B cell (primary cell): ENCODE data around the gene FTCD. TPM values are rescaled to one million over a fixed set of nuclear protein-coding genes. Genes with fewer than 3 reads are reported as not detected.

Source experiments
- ATAC-seq: fragments of 200-7000 bp; cut with Tn5 transposase; one replicate; pipeline ENCODE4 v1.10.0; 2021; ENCODE audit warnings: low read depth, mild to moderate bottlenecking, moderate number of reproducible peaks, moderate library complexity
- CTCF ChIA-PET: fragments of 350-600 bp; sonication (Branson Sonifier 250); formaldehyde crosslinking; loops from one replicate; lab custom pipeline; 2021; ENCODE audit warnings: antibody characterized with exemption, inconsistent platforms; lab: Charles Lee
- POLR2A ChIA-PET: fragments of 350-600 bp; sonication (Branson Sonifier 250); formaldehyde crosslinking; loops from one replicate; lab custom pipeline; 2021; ENCODE audit warnings: antibody characterized with exemption; lab: Charles Lee
- DNase-seq: peaks from one replicate; pipeline ENCODE4 v3.0.0; 2013
- H2AFZ ChIP-seq: 2 replicates; pipeline ENCODE4 v1.6.1; 2012; ENCODE audit warnings: mild to moderate bottlenecking, low read depth, low read length; ENCODE audit not compliant: insufficient read depth, poor library complexity, severe bottlenecking
- H3K27ac ChIP-seq, 2 donors: 1 replicate in 1 of 2; 2 replicates in 1 of 2; pipeline ENCODE4 v1.5.1; 2012 to 2013; ENCODE audit warnings: low read length in 2 of 2, mild to moderate bottlenecking in 2 of 2, moderate library complexity in 1 of 2
- H3K27me3 ChIP-seq, 4 experiments: fragments of 200-600 bp in 1 of 4; sonication (generic) in 1 of 4; replicated peaks in 1 of 4; 1 replicate in 2 of 4; 2 replicates in 2 of 4; pipeline versions ENCODE4 v1.6.1 to v1.7.0; 2013 to 2016; ENCODE audit warnings: low read length in 3 of 4, mild to moderate bottlenecking in 2 of 4, mixed read lengths in 1 of 4, moderate library complexity in 1 of 4; ENCODE audit not compliant: insufficient read depth in 4 of 4, control insufficient read depth in 3 of 4; ENCODE audit errors: control extremely low read depth in 1 of 4
- H3K36me3 ChIP-seq, 2 experiments: replicated peaks in 1 of 2; 1 replicate in 1 of 2; 2 replicates in 1 of 2; pipeline versions ENCODE4 v1.6.1 to v1.7.1; 2013; ENCODE audit warnings: low read length in 1 of 2; ENCODE audit not compliant: insufficient read depth in 2 of 2, control insufficient read depth in 1 of 2; ENCODE audit errors: control extremely low read depth in 1 of 2, extremely low read depth in 1 of 2
- H3K4me1 ChIP-seq, 2 donors: fragments of 200-600 bp in 1 of 2; sonication (generic) in 1 of 2; 1 replicate in 1 of 2; 2 replicates in 1 of 2; pipeline versions ENCODE4 v1.5.1 to v1.6.1; 2013 to 2017; ENCODE audit warnings: low read length in 2 of 2; ENCODE audit not compliant: control insufficient read depth in 2 of 2, insufficient read depth in 2 of 2
- H3K4me2 ChIP-seq: replicated peaks from 2 replicates; pipeline ENCODE3; 2012; ENCODE audit warnings: mild to moderate bottlenecking, low read depth, low read length; ENCODE audit not compliant: poor library complexity, severe bottlenecking
- H3K4me3 ChIP-seq, 5 experiments: fragments of 200-600 bp in 1 of 5; sonication (generic) in 1 of 5; 1 replicate in 3 of 5; 2 replicates in 2 of 5; pipeline versions ENCODE4 v1.5.1 to v1.7.0; 2011 to 2016; ENCODE audit warnings: low read length in 4 of 5, mild to moderate bottlenecking in 4 of 5, low read depth in 2 of 5, control low read depth in 1 of 5, moderate library complexity in 1 of 5; ENCODE audit not compliant: insufficient read depth in 1 of 5; ENCODE audit errors: control extremely low read depth in 1 of 5, extremely low read depth in 1 of 5
- H3K79me2 ChIP-seq: fragments of 200-600 bp; sonication (generic); one replicate; pipeline ENCODE4 v1.6.0; 2016; ENCODE audit warnings: low read length; ENCODE audit not compliant: control insufficient read depth, insufficient read depth
- H3K9ac ChIP-seq: fragments of 200-600 bp; sonication (generic); 2 replicates; pipeline ENCODE4 v1.6.1; 2017; ENCODE audit warnings: mild to moderate bottlenecking, low read length, moderate library complexity
- H3K9me3 ChIP-seq, 3 donors: one replicate each; pipeline versions ENCODE4 v1.6.1 to v1.7.1; 2013; ENCODE audit warnings: low read length in 2 of 3; ENCODE audit not compliant: control insufficient read depth in 2 of 3, insufficient read depth in 1 of 3; ENCODE audit errors: control extremely low read depth in 1 of 3
- H4K20me1 ChIP-seq: 2 replicates; pipeline ENCODE4 v1.6.0; 2012; ENCODE audit warnings: mild to moderate bottlenecking, low read length; ENCODE audit not compliant: insufficient read depth, control insufficient read depth, poor library complexity, severe bottlenecking
- H3K27ac Mint-ChIP-seq: one replicate; pipeline ENCODE4 v1.8.0; 2021; ENCODE audit warnings: mixed read lengths
- H3K27me3 Mint-ChIP-seq: one replicate; pipeline ENCODE4 v1.8.0; 2021; ENCODE audit warnings: mixed read lengths
- H3K4me1 Mint-ChIP-seq: one replicate; pipeline ENCODE4 v1.8.0; 2021; ENCODE audit warnings: mixed read lengths
- H3K4me3 Mint-ChIP-seq: one replicate; pipeline ENCODE4 v1.8.0; 2021; ENCODE audit warnings: mixed read lengths
- H3K9me3 Mint-ChIP-seq: one replicate; pipeline ENCODE4 v1.8.0; 2022; ENCODE audit warnings: mixed read lengths; ENCODE audit not compliant: insufficient read depth
- EZH2 ChIP-seq: IDR thresholded peaks from 2 replicates; pipeline ENCODE4 v1.6.1; 2012; ENCODE audit warnings: borderline replicate concordance, low read depth, mild to moderate bottlenecking, moderate library complexity, low read length; ENCODE audit not compliant: insufficient read depth, poor library complexity, severe bottlenecking
- WGBS: methylation state at CpG from one replicate; pipeline ENCODE4 v1.1.5; 2013; ENCODE audit warnings: missing lambda C conversion rate; ENCODE audit not compliant: insufficient coverage; 5-methylcytosine and 5-hydroxymethylcytosine counted together
- intact Hi-C: fragments of 100-400 bp; cut with micrococcal nuclease; formaldehyde crosslinking; loops from one replicate; pipeline ENCODE4 v1.10.0; 2022
- polyA plus RNA-seq: library from polyadenylated mRNA; depleted of rRNA; stranded (reverse); fragments of >200 nt; gene quantifications from 2 replicates; pipeline ENCODE4 v1.2.3, GENCODE V29; 2012
- total RNA-seq, 2 donors: library from RNA; stranded (reverse); fragments of 120-200 nt in 1 of 2; gene quantifications; 1 replicate in 1 of 2; 2 replicates in 1 of 2; pipeline versions ENCODE4 v1.2.3 to v1.2.4, GENCODE V29; 2013 to 2022
- TF ChIP-seq, protein P1 (sequence below): fragments of 200-600 bp; IDR thresholded peaks from one replicate; pipeline ENCODE4 v1.8.0; 2022; ENCODE audit warnings: antibody characterized with exemption, mild to moderate bottlenecking

FTCD gene
- total and polyA plus RNA-seq, 2 donors (not counting 1 experiment from before 2014, with no cell fraction given) = 0.22 to 0.39 TPM

DNA sequence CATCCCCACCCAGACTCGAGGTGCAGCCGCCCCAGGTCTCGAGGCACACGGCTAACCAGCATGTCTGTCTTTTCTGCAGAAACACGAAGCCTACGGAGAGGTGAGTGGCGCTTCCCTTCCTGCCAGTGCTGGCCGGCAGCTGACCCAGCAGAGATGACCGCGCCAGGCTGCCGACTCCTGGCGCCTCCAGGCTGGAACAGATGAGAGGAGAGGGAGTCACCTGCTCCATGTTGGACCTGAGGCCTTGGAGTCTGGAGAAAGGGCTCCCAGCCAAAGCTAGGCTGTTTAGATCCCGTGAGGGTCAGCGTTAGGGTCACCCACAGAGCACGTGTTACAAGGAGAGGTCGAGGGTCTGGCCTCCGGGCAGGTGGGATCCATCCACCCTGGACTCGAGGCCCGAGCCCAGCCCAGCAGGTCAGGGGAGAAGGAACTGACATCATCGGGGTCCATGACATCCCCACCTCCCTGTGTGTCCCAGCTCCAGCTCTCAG lies 42.6 kb downstream of the FTCD start:
- Histone ChIP-seq H3K9me3 (peaks cover 0 to 45% (median 5%) of the 10 kb centered on the region in 3 donors), H3K27ac (no peak overlapping the region), H2AFZ (no peak overlapping the region), H3K9ac (no peak overlapping the region), H3K36me3 (no peaks in the 10 kb centered on the region), H4K20me1 (no peaks in the 10 kb centered on the region), H3K4me3 (no peak overlapping the region), H3K4me1 (no peaks in the 10 kb centered on the region), H3K4me2 (no peak overlapping the region), H3K79me2 (no peaks in the 10 kb centered on the region), H3K27me3 (no peaks in the 10 kb centered on the region)
- WGBS = 93% methylated on average over 20 of the region's 20 CpGs
- no peak overlapping the region for H3K4me3 Mint-ChIP-seq
- ATAC-seq (no peak), DNase-seq (no peak)
- ChIA-PET POLR2A (no interaction called here), CTCF (interaction anchor here (1.5 kb wide), 1 partner anchor 31 kb away, joined by 3 read pairs; no protein-coding TSS in a partner anchor)
- no peak overlapping the region for H3K27ac Mint-ChIP-seq
- H3K4me1 Mint-ChIP-seq = no peaks in the 10 kb centered on the region
- intact Hi-C loops = no loop called here
- H3K27me3 Mint-ChIP-seq = no peaks in the 10 kb centered on the region
- TF ChIP-seq EZH2 = no peak
- TF ChIP-seq, protein P1, sequence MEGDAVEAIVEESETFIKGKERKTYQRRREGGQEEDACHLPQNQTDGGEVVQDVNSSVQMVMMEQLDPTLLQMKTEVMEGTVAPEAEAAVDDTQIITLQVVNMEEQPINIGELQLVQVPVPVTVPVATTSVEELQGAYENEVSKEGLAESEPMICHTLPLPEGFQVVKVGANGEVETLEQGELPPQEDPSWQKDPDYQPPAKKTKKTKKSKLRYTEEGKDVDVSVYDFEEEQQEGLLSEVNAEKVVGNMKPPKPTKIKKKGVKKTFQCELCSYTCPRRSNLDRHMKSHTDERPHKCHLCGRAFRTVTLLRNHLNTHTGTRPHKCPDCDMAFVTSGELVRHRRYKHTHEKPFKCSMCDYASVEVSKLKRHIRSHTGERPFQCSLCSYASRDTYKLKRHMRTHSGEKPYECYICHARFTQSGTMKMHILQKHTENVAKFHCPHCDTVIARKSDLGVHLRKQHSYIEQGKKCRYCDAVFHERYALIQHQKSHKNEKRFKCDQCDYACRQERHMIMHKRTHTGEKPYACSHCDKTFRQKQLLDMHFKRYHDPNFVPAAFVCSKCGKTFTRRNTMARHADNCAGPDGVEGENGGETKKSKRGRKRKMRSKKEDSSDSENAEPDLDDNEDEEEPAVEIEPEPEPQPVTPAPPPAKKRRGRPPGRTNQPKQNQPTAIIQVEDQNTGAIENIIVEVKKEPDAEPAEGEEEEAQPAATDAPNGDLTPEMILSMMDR = no peak
- peaks cover 2% of the 10 kb centered on the region for H3K9me3 Mint-ChIP-seq

DNA sequence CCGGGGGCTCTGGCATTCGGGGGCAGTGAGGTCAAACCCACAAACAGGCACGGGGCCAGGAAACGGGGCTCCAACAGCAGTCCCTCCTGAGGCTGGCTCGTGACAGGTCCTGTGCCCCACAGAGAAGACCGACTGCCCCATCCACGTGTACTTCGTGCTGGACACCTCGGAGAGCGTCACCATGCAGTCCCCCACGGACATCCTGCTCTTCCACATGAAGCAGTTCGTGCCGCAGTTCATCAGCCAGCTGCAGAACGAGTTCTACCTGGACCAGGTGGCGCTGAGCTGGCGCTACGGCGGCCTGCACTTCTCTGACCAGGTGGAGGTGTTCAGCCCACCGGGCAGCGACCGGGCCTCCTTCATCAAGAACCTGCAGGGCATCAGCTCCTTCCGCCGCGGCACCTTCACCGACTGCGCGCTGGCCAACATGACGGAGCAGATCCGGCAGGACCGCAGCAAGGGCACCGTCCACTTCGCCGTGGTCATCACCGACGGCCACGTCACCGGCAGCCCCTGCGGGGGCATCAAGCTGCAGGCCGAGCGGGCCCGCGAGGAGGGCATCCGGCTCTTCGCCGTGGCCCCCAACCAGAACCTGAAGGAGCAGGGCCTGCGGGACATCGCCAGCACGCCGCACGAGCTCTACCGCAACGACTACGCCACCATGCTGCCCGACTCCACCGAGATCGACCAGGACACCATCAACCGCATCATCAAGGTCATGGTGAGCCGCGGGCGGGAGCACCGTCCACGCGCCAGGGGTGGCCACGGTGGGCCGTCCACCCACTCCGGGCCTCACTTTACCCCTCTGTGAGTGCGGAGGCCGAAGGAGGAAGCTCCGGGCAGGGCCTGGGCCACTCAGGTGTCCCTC lies 43.3 kb downstream of the FTCD start:
- Histone ChIP-seq H3K4me3 (no peak overlapping the region), H2AFZ (no peak overlapping the region), H3K27ac (no peak overlapping the region), H3K27me3 (no peaks in the 10 kb centered on the region), H3K4me2 (no peak overlapping the region), H3K9me3 (peaks cover 0 to 45% (median 6%) of the 10 kb centered on the region in 3 donors), H3K36me3 (no peaks in the 10 kb centered on the region), H3K79me2 (no peaks in the 10 kb centered on the region), H3K9ac (no peak overlapping the region), H3K4me1 (no peaks in the 10 kb centered on the region), H4K20me1 (no peaks in the 10 kb centered on the region)
- no peaks in the 10 kb centered on the region for H3K27me3 Mint-ChIP-seq
- TF ChIP-seq EZH2 = no peak
- TF ChIP-seq, protein P1 = no peak
- no peak overlapping the region for H3K4me3 Mint-ChIP-seq
- intact Hi-C loops = no loop called here
- H3K9me3 Mint-ChIP-seq = peaks cover 2% of the 10 kb centered on the region
- ATAC-seq (no peak), DNase-seq (no peak)
- H3K27ac Mint-ChIP-seq = no peak overlapping the region
- H3K4me1 Mint-ChIP-seq = no peaks in the 10 kb centered on the region
- POLR2A ChIA-PET = no interaction called here
- WGBS = 95% methylated on average over 69 of the region's 69 CpGs
- CTCF ChIA-PET = interaction anchor here (1.5 kb wide), 1 partner anchor 31 kb away, joined by 3 read pairs; no protein-coding TSS in a partner anchor
